ENCODE results near the gene NAGS.
"Not testable (repeated sequence)": the region's sequence is repeated elsewhere in the genome, so short reads cannot be mapped to it uniquely, and the experiment has no call there.

NAGS gene

GRCh38 chr17:44043272-44043696 is 38.9 kb downstream of the NAGS start:
- no peak for DNase-seq (ENCODE audit: low read depth)

GRCh38 chr17:44044071-44044470 is 39.6 kb downstream of the NAGS start:
- DNase-seq (ENCODE audit: low read depth): no peak

GRCh38 chr17:44045486-44045885 is 41.1 kb downstream of the NAGS start:
- DNase-seq (ENCODE audit: low read depth): no peak

- DNase-seq (ENCODE audit: low read depth): not testable (repeated sequence)
Measured at GRCh38 chr17:44046893-44047292, 42.5 kb downstream of the NAGS start.

GRCh38 chr17:44049294-44050060 is 45.1 kb downstream of the NAGS start:
- DNase-seq (ENCODE audit: low read depth): no peak

GRCh38 chr17:44053125-44053872 is 48.9 kb downstream of the NAGS start:
- DNase-seq (ENCODE audit: low read depth): no peak
